ENCODE measurements around the gene WFDC5. TPM values are rescaled to one million over a fixed set of nuclear protein-coding genes. Genes with fewer than 3 reads are reported as not detected.

Gene WFDC5
- total RNA-seq, 1 donor from 2014 or later: not detected

DNA sequence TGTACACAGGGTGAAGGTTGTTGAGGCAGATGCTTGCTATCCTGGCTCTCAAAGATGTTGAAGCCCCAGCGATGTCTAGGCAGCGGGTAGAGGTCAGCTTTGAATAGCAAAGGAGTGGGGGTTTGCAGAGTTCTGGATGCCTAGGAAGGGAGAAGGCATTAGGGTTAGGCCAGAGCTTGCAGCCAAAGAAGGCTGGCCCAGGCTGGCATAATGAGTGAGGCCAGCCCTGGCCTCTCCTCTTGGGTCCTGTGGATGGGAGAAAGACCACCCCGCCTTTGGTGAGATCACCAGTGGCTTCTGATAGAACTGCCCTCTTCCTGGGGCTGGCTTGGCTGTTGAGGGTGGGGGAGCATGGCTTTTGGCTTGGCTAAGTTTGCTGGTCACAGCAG, 406 bp upstream of the WFDC5 start:
- DNase-seq (ENCODE audit: low read depth in 2 of 2): no peak

- DNase-seq (ENCODE audit: low read depth in 2 of 2): no peak
These were observed 1.1 kb downstream of the WFDC5 start for GRCh38 chr20:45113865-45114264.

GRCh38 chr20:45112754-45113153, 2.2 kb downstream of the WFDC5 start:
- no peak for DNase-seq (ENCODE audit: low read depth in 2 of 2)

DNA sequence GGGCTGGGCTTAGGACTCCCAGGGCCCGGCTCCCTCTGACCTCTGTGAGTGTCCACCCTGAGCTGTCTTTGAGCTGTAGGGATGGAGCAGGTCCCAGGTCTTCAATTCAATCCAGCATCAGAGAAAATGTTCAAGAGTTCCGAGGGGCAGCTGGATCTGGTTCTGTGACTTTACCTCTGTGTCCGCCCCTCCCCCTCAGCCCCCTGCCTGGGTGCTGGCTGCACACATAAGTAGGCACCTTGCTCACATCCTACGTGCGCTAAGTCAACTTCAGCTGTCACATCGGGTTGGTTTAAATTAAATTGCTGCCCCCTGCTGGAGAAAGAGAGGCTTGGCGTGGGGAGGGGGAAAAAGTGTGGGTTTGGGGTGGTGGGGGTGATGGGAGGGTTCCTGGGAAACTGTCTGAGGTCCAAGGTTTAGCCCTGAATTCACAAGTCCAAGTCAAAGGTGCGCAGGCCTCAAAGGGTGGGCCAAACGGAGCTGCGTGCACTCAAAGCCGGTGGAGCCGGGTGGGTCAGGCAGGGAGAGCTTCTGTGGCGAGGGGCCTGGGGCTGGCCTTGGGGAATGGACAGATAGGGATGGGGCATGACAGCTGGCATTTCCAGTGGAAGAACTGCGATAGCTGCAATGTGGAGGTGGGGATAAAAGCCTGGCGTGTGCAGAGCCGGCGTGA, 3.0 kb downstream of the WFDC5 start:
- DNase-seq (ENCODE audit: low read depth in 2 of 2): peak; percentile 34 to 43

DNA sequence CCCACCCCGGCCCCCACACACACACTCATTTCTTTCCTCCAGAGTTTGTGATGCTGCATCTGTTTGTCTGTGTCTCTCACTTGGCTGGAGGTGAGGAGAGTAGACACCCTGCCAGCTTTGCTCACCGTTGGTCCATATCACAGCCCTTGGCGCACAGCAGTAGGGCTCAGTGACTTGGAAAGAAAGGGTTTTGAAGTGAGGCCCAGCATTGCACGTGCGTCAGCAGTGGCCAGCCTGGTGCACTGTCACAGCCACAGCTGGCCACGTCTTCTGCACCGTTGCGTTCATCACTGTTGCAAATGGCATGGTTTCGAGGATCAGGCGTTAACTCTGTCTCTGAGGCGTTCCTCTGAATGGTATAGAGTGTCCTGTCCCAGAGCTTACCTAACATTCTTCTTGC, 3.7 kb downstream of the WFDC5 start:
- no peak for DNase-seq (ENCODE audit: low read depth in 2 of 2)

- DNase-seq (ENCODE audit: low read depth in 2 of 2): no peak
These were observed 4.7 kb downstream of the WFDC5 start for GRCh38 chr20:45110301-45110700.

- no peak for DNase-seq (ENCODE audit: low read depth in 2 of 2)
These were observed 5.3 kb downstream of the WFDC5 start for GRCh38 chr20:45109634-45110033.

GRCh38 chr20:45105317-45105716, 9.7 kb downstream of the WFDC5 start:
- no peak for DNase-seq (ENCODE audit: low read depth in 2 of 2)

DNA sequence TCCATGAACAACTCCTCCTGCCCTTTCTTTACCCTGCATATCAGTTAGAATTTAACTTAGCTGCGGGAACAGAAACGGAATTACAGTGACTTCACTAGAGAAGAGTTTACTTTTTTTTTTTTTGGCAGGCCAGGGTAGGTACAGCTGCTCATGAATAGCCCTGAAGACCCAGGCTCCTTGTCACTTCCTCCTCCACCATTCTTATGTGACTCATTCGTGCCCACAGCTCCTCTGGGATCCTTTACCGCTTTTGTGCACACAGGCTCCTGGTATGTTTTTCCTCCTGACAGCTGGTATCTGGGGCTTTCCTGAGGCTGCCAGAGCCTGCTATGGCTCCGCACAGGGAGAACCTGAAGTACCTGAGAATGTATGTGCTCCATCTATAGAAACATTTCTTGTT, 10.2 kb downstream of the WFDC5 start:
- DNase-seq (ENCODE audit: low read depth in 2 of 2): peak in 1 of 2 donors; percentile 78

DNA sequence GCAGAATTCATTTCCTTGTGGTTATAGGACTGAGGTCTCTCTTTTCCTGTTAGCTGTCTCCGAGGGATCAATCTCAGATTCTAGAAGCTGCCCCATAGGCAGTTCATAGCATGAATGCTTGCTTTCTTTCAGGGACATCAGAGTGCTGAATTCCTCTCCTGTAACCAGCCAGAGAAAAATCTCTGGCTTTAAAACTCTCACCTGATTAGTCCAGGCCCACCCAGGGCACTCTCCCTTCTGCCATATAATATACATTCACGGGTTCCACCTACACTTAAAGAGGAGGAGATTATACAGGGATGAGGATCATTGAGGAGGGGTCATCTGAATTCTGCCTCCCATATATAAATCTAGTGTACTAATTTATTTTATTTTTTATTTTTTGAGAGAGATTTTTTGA, 11.9 kb downstream of the WFDC5 start:
- no peak for DNase-seq (ENCODE audit: low read depth in 2 of 2)

DNA sequence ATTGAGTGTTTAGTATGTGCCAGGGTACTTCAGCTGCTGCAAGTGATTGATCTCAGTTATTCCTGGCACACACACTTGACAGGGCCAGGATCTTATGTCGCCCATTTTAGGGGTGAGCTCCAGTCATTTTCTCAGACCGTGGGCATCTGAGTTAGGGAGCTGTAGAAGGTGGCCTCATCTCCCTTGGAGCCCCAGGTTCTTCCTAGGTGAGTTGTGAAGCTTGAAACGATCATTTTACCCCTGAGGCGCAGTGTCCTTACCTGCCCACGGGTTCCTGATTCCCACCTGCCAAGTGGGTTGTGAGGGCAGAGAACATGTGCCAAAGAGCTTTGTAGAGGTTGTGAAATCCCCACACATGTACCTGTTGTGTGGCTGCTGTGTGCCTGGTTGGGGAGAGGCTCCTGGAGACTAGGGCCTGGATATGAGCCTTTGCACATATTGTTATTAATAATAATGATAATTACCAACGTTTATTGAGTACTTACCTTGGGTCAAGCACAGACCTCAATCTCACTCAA, 13.6 kb downstream of the WFDC5 start:
- DNase-seq (ENCODE audit: low read depth in 2 of 2): no peak

GRCh38 chr20:45100563-45101245, 14.3 kb downstream of the WFDC5 start, which contains the start of gene KCNS1:
Gene KCNS1 (minus strand): TSS chr20:45101127. CDS start chr20:45099236, 1,891 bp downstream.
- DNase-seq (ENCODE audit: low read depth in 2 of 2): peak in 1 of 2 donors; percentile 21

- DNase-seq (ENCODE audit: low read depth in 2 of 2): peak; percentile 22 to 46
These were observed 16.7 kb downstream of the WFDC5 start for GRCh38 chr20:45098103-45098773.

- peak; percentile 70 to 71 for DNase-seq (ENCODE audit: low read depth in 2 of 2)
These were observed 17.4 kb downstream of the WFDC5 start for GRCh38 chr20:45097485-45098102.

DNA sequence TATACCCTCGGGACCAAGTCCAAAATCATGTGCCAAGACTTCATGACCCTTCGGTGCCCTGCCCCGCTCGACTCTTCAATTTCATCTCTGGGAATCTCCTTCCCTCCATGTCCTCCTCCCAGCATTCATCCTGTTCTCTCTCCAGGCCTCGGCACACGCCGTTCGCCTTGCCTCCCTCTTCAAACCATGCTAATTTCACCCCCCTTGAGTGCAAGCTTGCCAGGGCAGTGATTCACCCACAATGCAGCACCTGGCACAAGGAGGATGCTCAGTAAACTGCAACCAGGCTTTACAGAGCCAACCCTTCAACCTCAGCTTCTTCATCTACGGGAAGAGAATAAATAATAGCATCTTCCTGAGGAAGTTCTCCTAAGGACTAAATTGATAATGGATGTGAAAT, 18.2 kb downstream of the WFDC5 start:
- DNase-seq (ENCODE audit: low read depth in 2 of 2): no peak

DNA sequence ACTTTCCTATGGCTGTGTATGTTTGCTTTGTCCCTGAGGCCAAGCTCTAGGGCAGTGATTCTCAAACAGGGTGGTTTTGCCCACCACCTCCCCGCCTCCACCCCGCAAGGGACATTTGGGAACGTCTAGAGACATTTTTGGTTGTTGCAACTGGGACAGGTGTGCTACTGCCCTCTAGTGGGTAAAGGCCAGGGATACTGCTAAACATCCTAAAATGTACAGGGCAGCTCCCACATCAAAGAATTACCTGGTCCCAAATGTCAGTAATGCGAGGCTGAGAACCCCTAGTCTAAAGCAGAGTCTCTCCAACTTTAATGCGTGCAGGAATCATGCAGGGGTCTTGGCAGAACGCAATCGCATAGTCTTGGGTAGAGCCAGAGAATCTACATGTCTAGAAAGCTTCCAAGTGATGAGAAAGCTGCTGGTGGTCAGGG, 19.2 kb downstream of the WFDC5 start:
- DNase-seq (ENCODE audit: low read depth in 2 of 2): peak; percentile 59 to 73

- no peak for DNase-seq (ENCODE audit: low read depth in 2 of 2)
These were observed 20.0 kb downstream of the WFDC5 start for GRCh38 chr20:45094864-45095574.

GRCh38 chr20:45094201-45094600, 20.8 kb downstream of the WFDC5 start:
- no peak for DNase-seq (ENCODE audit: low read depth in 2 of 2)

GRCh38 chr20:45092898-45093297, 22.1 kb downstream of the WFDC5 start:
- DNase-seq (ENCODE audit: low read depth in 2 of 2): no peak

- no peak for DNase-seq (ENCODE audit: low read depth in 2 of 2)
These were observed 23.6 kb downstream of the WFDC5 start for GRCh38 chr20:45091366-45091765.

DNA sequence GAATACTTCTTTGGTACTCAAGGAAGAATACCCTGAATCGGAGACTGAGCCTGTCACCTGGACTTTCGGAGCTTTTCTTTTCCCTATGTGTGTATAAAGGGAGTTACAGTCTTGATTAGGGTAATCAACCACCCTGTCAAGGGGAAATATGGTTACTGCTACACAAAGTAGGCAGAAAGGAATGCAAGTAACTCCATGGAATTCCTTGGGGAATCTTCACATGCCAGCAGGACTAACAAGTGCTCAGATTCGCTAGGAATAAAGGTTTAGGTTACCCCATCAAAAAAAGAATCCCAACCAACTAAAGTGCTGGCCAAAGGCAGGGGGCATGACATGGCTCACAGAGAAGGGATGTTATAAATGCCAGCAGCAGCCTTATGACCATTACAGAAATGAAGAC, 24.5 kb downstream of the WFDC5 start:
- no peak for DNase-seq (ENCODE audit: low read depth in 2 of 2)
